ENCODE measurements around the gene TLX2.

The TLX2 gene

DNA sequence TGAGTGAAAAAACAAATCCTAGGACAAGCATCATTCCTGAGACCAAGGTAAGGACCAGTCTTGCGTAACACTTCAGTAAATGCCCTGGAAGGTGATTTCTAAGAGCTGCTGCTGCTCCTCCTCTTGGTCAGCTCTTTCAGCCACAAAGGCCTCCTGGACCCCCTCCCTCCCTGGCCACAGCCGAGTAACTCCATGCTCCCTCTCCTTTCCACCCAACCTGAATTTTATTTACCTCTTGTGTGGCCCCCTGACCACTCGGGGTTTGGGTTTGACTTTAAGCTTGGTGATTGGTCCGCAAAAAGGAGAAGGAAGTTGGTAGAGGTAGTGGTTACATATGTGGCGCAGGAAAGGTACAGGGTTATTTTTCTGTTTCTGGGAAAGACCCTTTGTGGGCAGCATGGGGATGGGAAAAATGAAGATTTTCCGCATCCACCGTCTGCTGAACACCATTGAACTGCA lies 24.7 kb downstream of the TLX2 start:
- Histone ChIP-seq H4K20me1 (ENCODE audit: insufficient read depth, low read length) (no peaks in the 10 kb centered on the region), H2AFZ (ENCODE audit: low read length) (no peak overlapping the region), H3K4me3 (ENCODE audit: low read depth, low read length, poor library complexity, severe bottlenecking) (no peak overlapping the region), H3K36me3 (ENCODE audit: insufficient read depth, low read length) (no peaks in the 10 kb centered on the region), H3K79me2 (ENCODE audit: insufficient read depth, low read length) (no peaks in the 10 kb centered on the region), H3K9ac (ENCODE audit: low read length) (no peak overlapping the region), H3K4me1 (ENCODE audit: insufficient read depth, low read length, severe bottlenecking) (peaks cover 5% of the 10 kb centered on the region), H3K4me2 (ENCODE audit: low read length) (no peak overlapping the region), H3K9me3 (ENCODE audit: low read length) (no peaks in the 10 kb centered on the region), H3K9me2 (ENCODE audit: low read depth, low read length) (no peaks in the 10 kb centered on the region), H3F3A (ENCODE audit: insufficient read depth, low read length) (no peaks in the 10 kb centered on the region), H3K27ac (ENCODE audit: low read depth, low read length, poor library complexity, severe bottlenecking) (no peak overlapping the region), H3K27me3 (ENCODE audit: insufficient read depth, low read length) (no peaks in the 10 kb centered on the region)
- TF ChIP-seq, protein P1, sequence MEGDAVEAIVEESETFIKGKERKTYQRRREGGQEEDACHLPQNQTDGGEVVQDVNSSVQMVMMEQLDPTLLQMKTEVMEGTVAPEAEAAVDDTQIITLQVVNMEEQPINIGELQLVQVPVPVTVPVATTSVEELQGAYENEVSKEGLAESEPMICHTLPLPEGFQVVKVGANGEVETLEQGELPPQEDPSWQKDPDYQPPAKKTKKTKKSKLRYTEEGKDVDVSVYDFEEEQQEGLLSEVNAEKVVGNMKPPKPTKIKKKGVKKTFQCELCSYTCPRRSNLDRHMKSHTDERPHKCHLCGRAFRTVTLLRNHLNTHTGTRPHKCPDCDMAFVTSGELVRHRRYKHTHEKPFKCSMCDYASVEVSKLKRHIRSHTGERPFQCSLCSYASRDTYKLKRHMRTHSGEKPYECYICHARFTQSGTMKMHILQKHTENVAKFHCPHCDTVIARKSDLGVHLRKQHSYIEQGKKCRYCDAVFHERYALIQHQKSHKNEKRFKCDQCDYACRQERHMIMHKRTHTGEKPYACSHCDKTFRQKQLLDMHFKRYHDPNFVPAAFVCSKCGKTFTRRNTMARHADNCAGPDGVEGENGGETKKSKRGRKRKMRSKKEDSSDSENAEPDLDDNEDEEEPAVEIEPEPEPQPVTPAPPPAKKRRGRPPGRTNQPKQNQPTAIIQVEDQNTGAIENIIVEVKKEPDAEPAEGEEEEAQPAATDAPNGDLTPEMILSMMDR (IDR thresholded peaks at IDR 0.05; ENCODE audit: low read length) = no peak
- no peak for TF ChIP-seq EZH2 (IDR thresholded peaks at IDR 0.05; ENCODE audit: borderline replicate concordance, low read length)

DNA sequence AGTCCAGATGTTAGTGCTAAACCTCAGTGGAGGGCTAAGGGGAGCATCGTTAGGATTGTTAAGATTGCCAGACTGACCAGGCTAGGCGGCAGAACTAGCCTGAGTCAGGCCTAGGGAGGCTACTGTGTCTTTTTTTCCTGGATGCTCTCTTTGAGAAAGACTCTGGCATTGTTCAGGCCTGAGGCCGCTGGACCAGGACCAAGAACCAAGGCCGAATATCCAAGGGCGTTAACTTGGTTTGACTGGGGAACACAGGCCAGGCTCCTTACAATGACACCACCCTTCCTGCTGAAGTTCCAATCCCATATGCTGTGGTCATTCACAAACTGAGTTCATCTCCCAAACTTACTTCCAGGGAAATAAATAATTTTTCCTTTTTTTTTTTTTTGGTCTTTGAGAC lies 26.0 kb downstream of the TLX2 start:
- no peaks in the 10 kb centered on the region for H3K9me3 ChIP-seq (ENCODE audit: low read length)
- no peak overlapping the region for H2AFZ ChIP-seq (ENCODE audit: low read length)
- H3K36me3 ChIP-seq (ENCODE audit: insufficient read depth, low read length) = no peaks in the 10 kb centered on the region
- no peak overlapping the region for H3K9ac ChIP-seq (ENCODE audit: low read length)
- TF ChIP-seq EZH2 (IDR thresholded peaks at IDR 0.05; ENCODE audit: borderline replicate concordance, low read length) = no peak
- TF ChIP-seq, protein P1 (IDR thresholded peaks at IDR 0.05; ENCODE audit: low read length) = no peak
- H3F3A ChIP-seq (ENCODE audit: insufficient read depth, low read length) = no peaks in the 10 kb centered on the region
- H3K4me2 ChIP-seq (ENCODE audit: low read length) = no peak overlapping the region
- H3K9me2 ChIP-seq (ENCODE audit: low read depth, low read length) = no peaks in the 10 kb centered on the region
- no peaks in the 10 kb centered on the region for H3K27me3 ChIP-seq (ENCODE audit: insufficient read depth, low read length)
- no peaks in the 10 kb centered on the region for H3K79me2 ChIP-seq (ENCODE audit: insufficient read depth, low read length)
- no peaks in the 10 kb centered on the region for H4K20me1 ChIP-seq (ENCODE audit: insufficient read depth, low read length)
- H3K4me3 ChIP-seq (ENCODE audit: low read depth, low read length, poor library complexity, severe bottlenecking) = no peak overlapping the region
- peaks cover 5% of the 10 kb centered on the region for H3K4me1 ChIP-seq (ENCODE audit: insufficient read depth, low read length, severe bottlenecking)
- no peak overlapping the region for H3K27ac ChIP-seq (ENCODE audit: low read depth, low read length, poor library complexity, severe bottlenecking)

DNA sequence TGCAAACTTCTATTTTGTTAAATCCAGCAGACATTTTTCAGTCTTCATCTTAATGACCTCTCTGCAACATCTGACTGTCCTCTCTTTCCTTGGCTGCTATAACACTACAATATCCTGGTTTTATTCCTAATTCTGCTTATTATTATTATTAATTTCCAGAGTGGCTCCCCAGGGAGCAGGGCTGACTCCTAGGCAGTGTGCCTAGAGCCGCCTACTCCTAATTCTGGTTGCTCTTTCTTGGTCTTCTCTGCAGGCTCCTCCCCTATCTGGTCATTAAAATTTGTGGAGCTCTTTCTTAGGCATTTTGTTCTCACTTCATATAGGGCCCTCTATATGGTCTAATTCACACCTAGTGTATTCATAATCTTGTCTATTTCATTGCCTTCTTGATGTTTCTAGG lies 28.7 kb downstream of the TLX2 start:
- no peaks in the 10 kb centered on the region for H3F3A ChIP-seq (ENCODE audit: insufficient read depth, low read length)
- H2AFZ ChIP-seq (ENCODE audit: low read length) = no peak overlapping the region
- no peaks in the 10 kb centered on the region for H3K36me3 ChIP-seq (ENCODE audit: insufficient read depth, low read length)
- H3K27me3 ChIP-seq (ENCODE audit: insufficient read depth, low read length) = peaks cover 4% of the 10 kb centered on the region; the same call in 1 of the 2 replicates
- H3K27ac ChIP-seq (ENCODE audit: low read depth, low read length, poor library complexity, severe bottlenecking) = no peak overlapping the region
- no peak overlapping the region for H3K9ac ChIP-seq (ENCODE audit: low read length)
- H3K9me2 ChIP-seq (ENCODE audit: low read depth, low read length) = no peaks in the 10 kb centered on the region
- no peak overlapping the region for H3K4me3 ChIP-seq (ENCODE audit: low read depth, low read length, poor library complexity, severe bottlenecking)
- H4K20me1 ChIP-seq (ENCODE audit: insufficient read depth, low read length) = no peaks in the 10 kb centered on the region
- H3K9me3 ChIP-seq (ENCODE audit: low read length) = no peaks in the 10 kb centered on the region
- H3K4me1 ChIP-seq (ENCODE audit: insufficient read depth, low read length, severe bottlenecking) = peaks cover 5% of the 10 kb centered on the region
- TF ChIP-seq, protein P1 (IDR thresholded peaks at IDR 0.05; ENCODE audit: low read length) = no peak
- no peak for TF ChIP-seq EZH2 (IDR thresholded peaks at IDR 0.05; ENCODE audit: borderline replicate concordance, low read length)
- no peaks in the 10 kb centered on the region for H3K79me2 ChIP-seq (ENCODE audit: insufficient read depth, low read length)
- no peak overlapping the region for H3K4me2 ChIP-seq (ENCODE audit: low read length)
